ENCODE results near the gene PPP1R16B.

Gene PPP1R16B

GRCh38 chr20:38828514-38829295 is 23.2 kb downstream of the PPP1R16B start:
- no peak for DNase-seq

GRCh38 chr20:38829296-38829875 is 23.9 kb downstream of the PPP1R16B start:
- no peak for DNase-seq

GRCh38 chr20:38830356-38830755 is 24.9 kb downstream of the PPP1R16B start:
- no peak for DNase-seq

- DNase-seq: peak; percentile 10
Measured at GRCh38 chr20:38831049-38831691, 25.7 kb downstream of the PPP1R16B start.

- DNase-seq: no peak
Measured at GRCh38 chr20:38831995-38832620, 26.6 kb downstream of the PPP1R16B start.

GRCh38 chr20:38833154-38833856 is 27.8 kb downstream of the PPP1R16B start:
- DNase-seq: no peak

GRCh38 chr20:38833857-38834164 is 28.3 kb downstream of the PPP1R16B start:
- no peak for DNase-seq

- no peak for DNase-seq
Measured at GRCh38 chr20:38834868-38835267, 29.4 kb downstream of the PPP1R16B start.

GRCh38 chr20:38835792-38836191 is 30.3 kb downstream of the PPP1R16B start:
- no peak for DNase-seq

- DNase-seq: no peak
Measured at GRCh38 chr20:38836991-38837390, 31.5 kb downstream of the PPP1R16B start.

GRCh38 chr20:38838326-38838725 is 32.8 kb downstream of the PPP1R16B start:
- DNase-seq: no peak

- no peak for DNase-seq
Measured at GRCh38 chr20:38839563-38839962, 34.1 kb downstream of the PPP1R16B start.

GRCh38 chr20:38840053-38840893 is 34.8 kb downstream of the PPP1R16B start:
- no peak for DNase-seq

GRCh38 chr20:38840894-38841470 is 35.5 kb downstream of the PPP1R16B start:
- DNase-seq: no peak

GRCh38 chr20:38841570-38841969 is 36.1 kb downstream of the PPP1R16B start:
- DNase-seq: no peak

- no peak for DNase-seq
Measured at GRCh38 chr20:38842026-38842425, 36.5 kb downstream of the PPP1R16B start.

- DNase-seq: no peak
Measured at GRCh38 chr20:38842558-38842981, 37.1 kb downstream of the PPP1R16B start.

GRCh38 chr20:38843346-38843745 is 37.8 kb downstream of the PPP1R16B start:
- DNase-seq: no peak

- peak; percentile 68 for DNase-seq
Measured at GRCh38 chr20:38844963-38845362, 39.5 kb downstream of the PPP1R16B start.

- DNase-seq: no peak
Measured at GRCh38 chr20:38847840-38848239, 42.3 kb downstream of the PPP1R16B start.

GRCh38 chr20:38853759-38854158 is 48.3 kb downstream of the PPP1R16B start:
- DNase-seq: no peak

GRCh38 chr20:38854654-38855066 is 49.2 kb downstream of the PPP1R16B start:
- no peak for DNase-seq
